ENCODE measurements around the gene YWHAH.

The YWHAH gene

GRCh38 chr22:31958625-31959239 is 14.4 kb downstream of the YWHAH start:
- H3K79me2 ChIP-seq (ENCODE audit: insufficient read depth, low read length), result peaks cover 23% of the 10 kb centered on the region
- H3K9me3 ChIP-seq (ENCODE audit: insufficient read depth, low read length), result no peaks in the 10 kb centered on the region
- peaks cover 23% of the 10 kb centered on the region; the same call in 1 of the 2 replicates for H3K36me3 ChIP-seq (ENCODE audit: low read length)
- H3F3A ChIP-seq (ENCODE audit: insufficient read depth), result peaks cover 20% of the 10 kb centered on the region; the same call in 1 of the 2 replicates
- no peak overlapping the region for H2AFZ ChIP-seq (ENCODE audit: low read depth, low read length, severe bottlenecking)
- no peak overlapping the region for H3K27ac ChIP-seq (ENCODE audit: low read depth, low read length)
- no peak overlapping the region for H3K4me2 ChIP-seq (ENCODE audit: low read depth, low read length, poor library complexity, severe bottlenecking)
- no peaks in the 10 kb centered on the region for H3K9me2 ChIP-seq (replicated peaks; ENCODE audit: insufficient read depth, low read length)
- no peak overlapping the region for H3K9ac ChIP-seq (ENCODE audit: low read length)
- H3K4me3 ChIP-seq (ENCODE audit: insufficient read depth, low read length, poor library complexity, severe bottlenecking), result no peak overlapping the region
- H3K27me3 ChIP-seq (ENCODE audit: low read length), result no peaks in the 10 kb centered on the region
- peaks cover 25% of the 10 kb centered on the region for H4K20me1 ChIP-seq (ENCODE audit: low read depth, low read length)
- TF ChIP-seq EZH2phosphoT487 (conservative IDR thresholded peaks at IDR 0.05; ENCODE audit: low read length) (no peak), CTCF (IDR thresholded peaks at IDR 0.05; ENCODE audit: insufficient read depth, low read length, poor library complexity, severe bottlenecking) (no peak)

GRCh38 chr22:31960767-31961166 is 16.4 kb downstream of the YWHAH start:
- no peak overlapping the region for H3K9ac ChIP-seq (ENCODE audit: low read length)
- H3K27me3 ChIP-seq (ENCODE audit: low read length), result no peaks in the 10 kb centered on the region
- peaks cover 20% of the 10 kb centered on the region; the same call in 1 of the 2 replicates for H3F3A ChIP-seq (ENCODE audit: insufficient read depth)
- H4K20me1 ChIP-seq (ENCODE audit: low read depth, low read length), result peaks cover 16% of the 10 kb centered on the region; the same call in 1 of the 2 replicates
- H3K79me2 ChIP-seq (ENCODE audit: insufficient read depth, low read length), result peaks cover 6% of the 10 kb centered on the region; the same call in 1 of the 2 replicates
- H3K9me3 ChIP-seq (ENCODE audit: insufficient read depth, low read length), result no peaks in the 10 kb centered on the region
- H3K9me2 ChIP-seq (replicated peaks; ENCODE audit: insufficient read depth, low read length), result no peaks in the 10 kb centered on the region
- no peak for TF ChIP-seq CTCF (IDR thresholded peaks at IDR 0.05; ENCODE audit: insufficient read depth, low read length, poor library complexity, severe bottlenecking)
- no peak for TF ChIP-seq EZH2phosphoT487 (conservative IDR thresholded peaks at IDR 0.05; ENCODE audit: low read length)
- peaks cover 21% of the 10 kb centered on the region; the same call in 1 of the 2 replicates for H3K36me3 ChIP-seq (ENCODE audit: low read length)
- no peak overlapping the region for H2AFZ ChIP-seq (ENCODE audit: low read depth, low read length, severe bottlenecking)
- H3K4me2 ChIP-seq (ENCODE audit: low read depth, low read length, poor library complexity, severe bottlenecking), result no peak overlapping the region
- no peak overlapping the region for H3K4me3 ChIP-seq (ENCODE audit: insufficient read depth, low read length, poor library complexity, severe bottlenecking)
- H3K27ac ChIP-seq (ENCODE audit: low read depth, low read length), result no peak overlapping the region

DNA sequence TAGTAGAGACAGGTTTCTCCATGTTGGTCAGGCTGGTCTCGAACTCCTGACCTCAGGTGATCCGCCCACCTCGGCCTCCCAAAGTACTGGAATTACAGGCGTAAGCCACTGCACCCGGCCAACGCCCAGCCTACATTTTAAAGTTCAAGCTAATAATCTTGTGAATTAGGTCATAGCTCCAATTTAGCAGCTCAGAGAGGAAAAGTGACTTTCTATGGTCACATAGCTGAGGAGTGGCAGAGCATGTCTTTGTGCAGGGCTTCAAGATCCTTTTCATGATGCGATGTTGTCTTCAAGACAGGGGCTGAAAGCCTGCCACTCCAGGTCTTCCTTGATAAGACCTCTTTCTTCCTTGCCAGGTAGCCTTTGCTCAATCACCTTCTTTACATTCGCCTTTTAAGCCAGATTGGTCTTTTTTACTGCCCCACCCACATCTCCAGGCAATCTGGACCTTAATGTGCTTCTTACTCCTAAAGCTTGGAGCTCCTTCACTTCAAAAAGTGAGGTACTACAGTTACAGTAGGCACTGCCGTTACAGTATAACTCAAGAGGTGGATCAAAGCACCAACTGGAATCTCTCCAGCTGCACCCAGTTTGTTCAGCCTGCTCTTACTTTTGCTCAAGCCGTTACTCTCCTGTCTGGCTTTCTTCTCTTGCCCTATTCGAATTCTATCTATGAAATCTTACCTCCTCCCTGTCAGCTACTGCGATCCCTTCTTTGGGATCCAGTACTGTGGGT is 18.2 kb downstream of the YWHAH start:
- no peak overlapping the region for H3K9ac ChIP-seq (ENCODE audit: low read length)
- H3K79me2 ChIP-seq (ENCODE audit: insufficient read depth, low read length), result no peaks in the 10 kb centered on the region
- H4K20me1 ChIP-seq (ENCODE audit: low read depth, low read length), result no peaks in the 10 kb centered on the region; the same call in 1 of the 2 replicates
- peaks cover 6% of the 10 kb centered on the region; the same call in 1 of the 2 replicates for H3K36me3 ChIP-seq (ENCODE audit: low read length)
- H3K9me2 ChIP-seq (replicated peaks; ENCODE audit: insufficient read depth, low read length), result no peaks in the 10 kb centered on the region
- no peak overlapping the region for H2AFZ ChIP-seq (ENCODE audit: low read depth, low read length, severe bottlenecking)
- no peak overlapping the region for H3K4me3 ChIP-seq (ENCODE audit: insufficient read depth, low read length, poor library complexity, severe bottlenecking)
- no peaks in the 10 kb centered on the region for H3K9me3 ChIP-seq (ENCODE audit: insufficient read depth, low read length)
- H3K27ac ChIP-seq (ENCODE audit: low read depth, low read length), result no peak overlapping the region
- TF ChIP-seq CTCF (IDR thresholded peaks at IDR 0.05; ENCODE audit: insufficient read depth, low read length, poor library complexity, severe bottlenecking) (no peak), EZH2phosphoT487 (conservative IDR thresholded peaks at IDR 0.05; ENCODE audit: low read length) (no peak)
- peaks cover 12% of the 10 kb centered on the region; the same call in 1 of the 2 replicates for H3F3A ChIP-seq (ENCODE audit: insufficient read depth)
- no peaks in the 10 kb centered on the region for H3K27me3 ChIP-seq (ENCODE audit: low read length)
- no peak overlapping the region for H3K4me2 ChIP-seq (ENCODE audit: low read depth, low read length, poor library complexity, severe bottlenecking)
